Measurements from ENCODE around the gene SPSB3. TPM values are rescaled to one million over a fixed set of nuclear protein-coding genes. Genes with fewer than 3 reads are reported as not detected.

Gene SPSB3
- total RNA-seq, 2 experiments from 2014 or later = 12.3 to 12.8 TPM

GRCh38 chr16:1786242-1787055 is 4.1 kb upstream of the SPSB3 start:
- H3K27me3 Mint-ChIP-seq = no peaks in the 10 kb centered on the region
- peaks cover 10% of the 10 kb centered on the region for H3K4me1 Mint-ChIP-seq
- peak overlapping the region; percentile 32 for H3K4me3 Mint-ChIP-seq
- no peaks in the 10 kb centered on the region for H3K9me3 Mint-ChIP-seq
- no peak for DNase-seq
- no peak overlapping the region for H3K27ac Mint-ChIP-seq
- H3K36me3 Mint-ChIP-seq = peaks cover 10% of the 10 kb centered on the region

- no peaks in the 10 kb centered on the region for H3K27me3 Mint-ChIP-seq
- H3K27ac Mint-ChIP-seq = no peak overlapping the region
- H3K4me1 Mint-ChIP-seq = peaks cover 12% of the 10 kb centered on the region
- DNase-seq = no peak
- peaks cover 10% of the 10 kb centered on the region for H3K36me3 Mint-ChIP-seq
- no peak overlapping the region for H3K4me3 Mint-ChIP-seq
- H3K9me3 Mint-ChIP-seq = no peaks in the 10 kb centered on the region
Observed at GRCh38 chr16:1785846-1786170, 3.4 kb upstream of the SPSB3 start.

GRCh38 chr16:1784977-1785845 is 2.8 kb upstream of the SPSB3 start:
- H3K27me3 Mint-ChIP-seq = no peaks in the 10 kb centered on the region
- H3K9me3 Mint-ChIP-seq = no peaks in the 10 kb centered on the region
- peaks cover 12% of the 10 kb centered on the region for H3K4me1 Mint-ChIP-seq
- no peak overlapping the region for H3K27ac Mint-ChIP-seq
- DNase-seq = no peak
- peaks cover 10% of the 10 kb centered on the region for H3K36me3 Mint-ChIP-seq
- no peak overlapping the region for H3K4me3 Mint-ChIP-seq

GRCh38 chr16:1781758-1782407 is 488 bp downstream of the SPSB3 start:
- Mint-ChIP-seq H3K4me3 (peak overlapping the region; percentile 82), H3K27ac (peak overlapping the region; percentile 70), H3K36me3 (peaks cover 8% of the 10 kb centered on the region), H3K4me1 (peaks cover 12% of the 10 kb centered on the region), H3K27me3 (no peaks in the 10 kb centered on the region), H3K9me3 (no peaks in the 10 kb centered on the region)
- peak; percentile 48 for DNase-seq

GRCh38 chr16:1781254-1781653 is 1.1 kb downstream of the SPSB3 start:
- H3K27me3 Mint-ChIP-seq = no peaks in the 10 kb centered on the region
- no peaks in the 10 kb centered on the region for H3K9me3 Mint-ChIP-seq
- peaks cover 12% of the 10 kb centered on the region for H3K4me1 Mint-ChIP-seq
- DNase-seq = no peak
- peaks cover 8% of the 10 kb centered on the region for H3K36me3 Mint-ChIP-seq
- peak overlapping the region; percentile 25 for H3K27ac Mint-ChIP-seq
- H3K4me3 Mint-ChIP-seq = peak overlapping the region; percentile 82

GRCh38 chr16:1780677-1781072 is 1.7 kb downstream of the SPSB3 start:
- no peak for DNase-seq
- H3K9me3 Mint-ChIP-seq = no peaks in the 10 kb centered on the region
- peaks cover 8% of the 10 kb centered on the region for H3K36me3 Mint-ChIP-seq
- no peak overlapping the region for H3K27ac Mint-ChIP-seq
- no peaks in the 10 kb centered on the region for H3K27me3 Mint-ChIP-seq
- peaks cover 11% of the 10 kb centered on the region for H3K4me1 Mint-ChIP-seq
- H3K4me3 Mint-ChIP-seq = peak overlapping the region; percentile 82

- no peaks in the 10 kb centered on the region for H3K27me3 Mint-ChIP-seq
- peaks cover 8% of the 10 kb centered on the region for H3K4me1 Mint-ChIP-seq
- peaks cover 8% of the 10 kb centered on the region for H3K36me3 Mint-ChIP-seq
- H3K4me3 Mint-ChIP-seq = peak overlapping the region; percentile 14
- H3K9me3 Mint-ChIP-seq = no peaks in the 10 kb centered on the region
- DNase-seq = no peak
- peak overlapping the region; percentile 72 for H3K27ac Mint-ChIP-seq
Observed at GRCh38 chr16:1779741-1780676, 2.4 kb downstream of the SPSB3 start.

- no peak overlapping the region for H3K4me3 Mint-ChIP-seq
Observed at GRCh38 chr16:1779234-1779701, 3.1 kb downstream of the SPSB3 start.

GRCh38 chr16:1778200-1779179 is 3.9 kb downstream of the SPSB3 start:
- no peak overlapping the region for H3K4me3 Mint-ChIP-seq
- no peaks in the 10 kb centered on the region for H3K9me3 Mint-ChIP-seq
- H3K27ac Mint-ChIP-seq = no peak overlapping the region
- H3K4me1 Mint-ChIP-seq = peaks cover 7% of the 10 kb centered on the region
- H3K36me3 Mint-ChIP-seq = peaks cover 3% of the 10 kb centered on the region
- H3K27me3 Mint-ChIP-seq = no peaks in the 10 kb centered on the region
- DNase-seq = no peak

More at GRCh38 chr16:1779234-1779701, 3.1 kb downstream of the SPSB3 start:
- Mint-ChIP-seq H3K27me3 (no peaks in the 10 kb centered on the region), H3K27ac (no peak overlapping the region), H3K9me3 (no peaks in the 10 kb centered on the region), H3K36me3 (peaks cover 8% of the 10 kb centered on the region), H3K4me1 (peaks cover 7% of the 10 kb centered on the region)
- no peak for DNase-seq

- Mint-ChIP-seq H3K4me1 (peaks cover 7% of the 10 kb centered on the region), H3K9me3 (no peaks in the 10 kb centered on the region), H3K27ac (no peak overlapping the region), H3K36me3 (no peaks in the 10 kb centered on the region), H3K4me3 (no peak overlapping the region), H3K27me3 (no peaks in the 10 kb centered on the region)
- DNase-seq = no peak
Observed at GRCh38 chr16:1777375-1778199, 4.8 kb downstream of the SPSB3 start.

GRCh38 chr16:1776991-1777374 is 5.4 kb downstream of the SPSB3 start:
- Mint-ChIP-seq H3K9me3 (no peaks in the 10 kb centered on the region), H3K27me3 (peaks cover 3% of the 10 kb centered on the region), H3K27ac (no peak overlapping the region), H3K36me3 (peaks cover 5% of the 10 kb centered on the region), H3K4me1 (peaks cover 10% of the 10 kb centered on the region), H3K4me3 (no peak overlapping the region)
- no peak for DNase-seq

- Mint-ChIP-seq H3K4me1 (peaks cover 7% of the 10 kb centered on the region), H3K4me3 (no peak overlapping the region), H3K36me3 (peaks cover 9% of the 10 kb centered on the region), H3K9me3 (no peaks in the 10 kb centered on the region), H3K27me3 (peaks cover 3% of the 10 kb centered on the region), H3K27ac (no peak overlapping the region)
- no peak for DNase-seq
Observed at GRCh38 chr16:1776672-1776955, 5.8 kb downstream of the SPSB3 start.

Measured in activated naive CD8-positive, alpha-beta T cell treated with anti-CD3 and anti-CD28 coated beads for 36 hours (primary cell).